GM23338 (cell line): ENCODE data around the gene TRMT11.

Source experiments
- CTCF ChIP-seq, 2 experiments: fragments of 200-600 bp in 1 of 2; sonication (generic) in 1 of 2; conservative IDR thresholded peaks; 2 replicates each; pipeline versions ENCODE4 v1.5.1 to v1.6.1; 2016 to 2017; ENCODE audit warnings: antibody characterized with exemption in 2 of 2, low read depth in 2 of 2, mild to moderate bottlenecking in 2 of 2, moderate library complexity in 1 of 2
- EZH2 ChIP-seq: fragments of 200-600 bp; sonication (generic); IDR thresholded peaks from one replicate; pipeline ENCODE4 v1.8.0; 2017; ENCODE audit warnings: antibody characterized with exemption, mild to moderate bottlenecking, low read depth; ENCODE audit not compliant: unreplicated experiment
- JUNB ChIP-seq: IDR thresholded peaks from one replicate; pipeline ENCODE4 v1.6.1; 2016; ENCODE audit warnings: antibody characterized with exemption; ENCODE audit not compliant: unreplicated experiment

GRCh38 chr6:126076992-126077664 is 90.8 kb downstream of the TRMT11 start:
- TF ChIP-seq CTCF (conservative IDR thresholded peaks at IDR 0.05; ENCODE audit: low read depth in 2 of 2) = no peak
- TF ChIP-seq EZH2 = no peak
- TF ChIP-seq JUNB = no peak
